Lower lobe of right lung (tissue), 2 donors: ENCODE data around the gene TMEM185B. TPM values are rescaled to one million over a fixed set of nuclear protein-coding genes. Genes with fewer than 3 reads are reported as not detected.
A peak's percentile ranks its signal among the peaks of the same experiment; 100 is the strongest.

Experiments used
- ATAC-seq, 2 donors: fragments of 200-7000 bp; cut with Tn5 transposase; one replicate each; pipeline ENCODE4 v1.9.1; 2020 to 2022; ENCODE audit warnings: mild to moderate bottlenecking in 2 of 2, moderate library complexity in 2 of 2
- DNase-seq: peaks from one replicate; pipeline ENCODE4 v3.0.0-alpha.2; 2020
- H3K27ac ChIP-seq: fragments of 200-600 bp; one replicate; pipeline ENCODE4 v1.8.0; 2022
- H3K27me3 ChIP-seq: fragments of 200-600 bp; one replicate; pipeline ENCODE4 v1.8.0; 2022; ENCODE audit warnings: low read depth
- H3K36me3 ChIP-seq: fragments of 200-600 bp; one replicate; pipeline ENCODE4 v1.8.0; 2022; ENCODE audit warnings: mild to moderate bottlenecking
- H3K4me1 ChIP-seq: fragments of 200-600 bp; one replicate; pipeline ENCODE4 v1.8.0; 2022
- H3K4me3 ChIP-seq: fragments of 200-600 bp; one replicate; pipeline ENCODE4 v1.8.0; 2022; ENCODE audit warnings: mild to moderate bottlenecking
- H3K9me3 ChIP-seq: fragments of 200-600 bp; one replicate; pipeline ENCODE4 v1.8.0; 2022
- intact Hi-C: fragments of 100-400 bp; cut with DNase I; formaldehyde crosslinking; loops from one replicate; pipeline ENCODE4 v1.11.0; 2022
- total RNA-seq: library from RNA; stranded (reverse); fragmentation: NEBNext Ultra II Directional; extraction: Animal tissue kit (Norgen Biotek cat#: 25700); gene quantifications from one replicate; pipeline ENCODE4 v1.2.1, GENCODE V29; 2021
- TF ChIP-seq, protein P1 (sequence below): fragments of 200-600 bp; IDR thresholded peaks from one replicate; pipeline ENCODE4 v1.8.0; 2022; ENCODE audit warnings: antibody characterized with exemption, mild to moderate bottlenecking
- donor health status: DM: no; HTN: yes; CAD: no; lungs with severe emphysema.

Gene TMEM185B
- total RNA-seq, 1 donor from 2014 or later: 22.2 TPM

DNA sequence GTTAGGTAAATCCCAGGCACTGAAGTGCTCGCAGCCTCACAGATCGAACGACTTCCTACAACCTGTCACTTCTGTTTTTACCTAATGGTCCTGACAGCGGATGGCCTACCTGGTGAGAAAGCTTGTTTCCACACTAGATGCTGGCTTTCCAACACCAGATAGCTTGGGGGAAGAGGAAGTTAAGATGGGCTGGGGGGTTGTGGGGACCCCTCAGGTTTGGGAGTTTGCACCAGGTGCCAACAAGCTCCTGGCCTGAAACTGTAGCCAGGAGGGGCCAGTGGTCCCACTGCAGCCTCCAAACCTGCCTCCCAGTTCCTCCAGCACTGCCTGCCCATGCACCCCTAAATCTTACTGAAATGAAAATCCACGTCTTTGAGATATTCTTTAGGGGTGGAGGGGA lies 3.9 kb downstream of the TMEM185B start:
- Histone ChIP-seq H3K4me1 (peaks cover 31% of the 10 kb centered on the region), H3K9me3 (peaks cover 4% of the 10 kb centered on the region), H3K27ac (no peak overlapping the region), H3K27me3 (no peaks in the 10 kb centered on the region), H3K36me3 (peaks cover 4% of the 10 kb centered on the region), H3K4me3 (no peak overlapping the region)
- ATAC-seq: no peak
- intact Hi-C loops: no loop called here
- TF ChIP-seq, protein P1, sequence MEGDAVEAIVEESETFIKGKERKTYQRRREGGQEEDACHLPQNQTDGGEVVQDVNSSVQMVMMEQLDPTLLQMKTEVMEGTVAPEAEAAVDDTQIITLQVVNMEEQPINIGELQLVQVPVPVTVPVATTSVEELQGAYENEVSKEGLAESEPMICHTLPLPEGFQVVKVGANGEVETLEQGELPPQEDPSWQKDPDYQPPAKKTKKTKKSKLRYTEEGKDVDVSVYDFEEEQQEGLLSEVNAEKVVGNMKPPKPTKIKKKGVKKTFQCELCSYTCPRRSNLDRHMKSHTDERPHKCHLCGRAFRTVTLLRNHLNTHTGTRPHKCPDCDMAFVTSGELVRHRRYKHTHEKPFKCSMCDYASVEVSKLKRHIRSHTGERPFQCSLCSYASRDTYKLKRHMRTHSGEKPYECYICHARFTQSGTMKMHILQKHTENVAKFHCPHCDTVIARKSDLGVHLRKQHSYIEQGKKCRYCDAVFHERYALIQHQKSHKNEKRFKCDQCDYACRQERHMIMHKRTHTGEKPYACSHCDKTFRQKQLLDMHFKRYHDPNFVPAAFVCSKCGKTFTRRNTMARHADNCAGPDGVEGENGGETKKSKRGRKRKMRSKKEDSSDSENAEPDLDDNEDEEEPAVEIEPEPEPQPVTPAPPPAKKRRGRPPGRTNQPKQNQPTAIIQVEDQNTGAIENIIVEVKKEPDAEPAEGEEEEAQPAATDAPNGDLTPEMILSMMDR: no peak
- DNase-seq: no peak

DNA sequence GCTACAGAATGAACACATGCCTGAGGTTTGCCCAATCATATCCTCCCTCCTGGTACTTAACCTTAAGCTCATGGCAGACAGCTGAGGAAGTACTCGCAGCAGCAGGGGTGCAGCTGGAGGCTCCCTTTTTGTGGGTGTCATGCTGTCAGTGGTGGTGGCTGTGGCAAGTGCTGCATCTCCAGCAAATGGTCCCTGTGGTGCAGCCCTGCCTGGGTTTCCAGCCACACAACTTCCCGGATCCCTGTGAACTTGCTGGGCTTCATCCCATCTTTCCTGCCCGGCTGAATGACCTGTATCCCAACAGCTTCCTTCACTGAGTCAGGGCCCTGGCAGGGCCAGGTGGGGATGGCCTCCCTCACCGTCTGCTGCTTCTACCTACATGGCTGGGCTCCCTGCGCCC lies 5.0 kb downstream of the TMEM185B start:
- peaks cover 23% of the 10 kb centered on the region for H3K4me1 ChIP-seq
- H3K27me3 ChIP-seq: no peaks in the 10 kb centered on the region
- no peak for DNase-seq
- intact Hi-C loops: no loop called here
- ATAC-seq: no peak
- TF ChIP-seq, protein P1: no peak
- peaks cover 4% of the 10 kb centered on the region for H3K36me3 ChIP-seq
- H3K27ac ChIP-seq: no peak overlapping the region
- no peak overlapping the region for H3K4me3 ChIP-seq
- H3K9me3 ChIP-seq: peaks cover 4% of the 10 kb centered on the region

DNA sequence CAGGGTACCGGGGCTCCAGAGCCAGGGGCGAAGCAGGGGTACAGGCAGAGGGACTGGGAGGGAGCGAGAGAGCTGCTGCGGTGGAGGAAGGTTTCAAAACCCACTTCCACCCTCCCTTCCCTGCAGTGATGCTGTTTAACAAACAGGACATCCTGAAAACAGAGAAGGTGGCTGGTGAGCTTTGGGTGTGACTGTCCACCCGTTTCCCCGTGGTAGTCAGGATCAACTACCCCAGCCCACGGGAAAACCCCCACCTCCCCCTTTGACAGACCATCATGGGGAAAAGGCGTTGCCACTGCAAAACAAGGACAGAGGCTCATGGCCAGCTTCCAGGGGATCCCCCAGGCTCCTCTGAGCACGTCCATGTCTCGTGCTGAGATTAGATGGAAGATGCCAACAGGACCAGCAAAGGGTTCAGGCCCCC lies 12.9 kb downstream of the TMEM185B start:
- peak overlapping the region; percentile 46 for H3K27ac ChIP-seq

DNA sequence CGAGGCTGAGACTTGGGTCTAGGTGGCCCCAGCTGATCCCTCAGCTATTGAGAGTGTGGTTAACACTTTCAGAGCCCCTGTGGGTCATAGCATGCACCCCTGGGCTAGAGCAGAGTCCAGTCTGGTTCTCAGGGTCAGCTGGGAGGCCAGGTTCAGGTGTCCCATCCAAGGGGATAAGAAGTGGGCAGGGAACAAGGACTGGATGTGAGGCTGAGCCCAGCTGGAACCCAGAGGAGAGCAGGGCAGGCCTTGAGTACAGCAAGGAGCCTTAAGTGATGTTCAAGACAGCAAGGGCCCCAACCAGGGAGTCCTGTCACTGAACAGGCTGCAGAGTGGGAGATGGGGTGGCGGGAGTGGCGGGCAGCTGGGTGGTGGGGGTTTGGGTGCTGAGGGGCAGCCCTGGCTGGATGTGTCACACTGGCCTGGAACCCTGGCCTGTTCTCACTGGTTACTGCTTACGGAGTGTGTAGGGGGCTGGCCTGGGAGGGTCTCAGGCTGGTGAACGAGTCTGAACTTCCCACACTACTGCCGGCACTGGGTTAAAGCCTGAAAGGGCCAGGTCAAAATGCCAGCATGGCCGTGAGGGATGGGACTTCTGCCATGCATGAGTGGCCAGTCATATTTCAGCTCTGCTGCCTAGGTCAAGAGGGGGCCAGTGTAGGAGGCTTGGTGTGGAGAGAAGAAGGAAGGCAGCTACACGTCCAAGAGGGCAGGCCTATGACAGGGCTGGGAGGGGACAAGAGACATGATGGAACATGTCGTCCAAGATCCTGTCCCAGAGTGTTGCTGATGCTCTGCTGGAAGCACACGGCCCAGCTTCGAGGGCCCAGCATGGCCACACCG lies 13.6 kb downstream of the TMEM185B start:
- TF ChIP-seq, protein P1: no peak
- H3K4me3 ChIP-seq: no peak overlapping the region
- H3K4me1 ChIP-seq: no peaks in the 10 kb centered on the region
- H3K36me3 ChIP-seq: no peaks in the 10 kb centered on the region
- peak overlapping the region; percentile 46 for H3K27ac ChIP-seq
- no peaks in the 10 kb centered on the region for H3K9me3 ChIP-seq
- no peaks in the 10 kb centered on the region for H3K27me3 ChIP-seq
- intact Hi-C loops: no loop called here
- DNase-seq (no peak), ATAC-seq (peak in 1 of 2 donors; percentile 8)

More for the DNA sequence above, 12.9 kb downstream of the TMEM185B start:
- intact Hi-C loops: no loop called here
- DNase-seq (no peak), ATAC-seq (peak in 1 of 2 donors; percentile 16)
- no peak overlapping the region for H3K4me3 ChIP-seq
- H3K9me3 ChIP-seq: no peaks in the 10 kb centered on the region
- H3K27me3 ChIP-seq: no peaks in the 10 kb centered on the region
- TF ChIP-seq, protein P1: no peak
- no peaks in the 10 kb centered on the region for H3K4me1 ChIP-seq
- no peaks in the 10 kb centered on the region for H3K36me3 ChIP-seq

DNA sequence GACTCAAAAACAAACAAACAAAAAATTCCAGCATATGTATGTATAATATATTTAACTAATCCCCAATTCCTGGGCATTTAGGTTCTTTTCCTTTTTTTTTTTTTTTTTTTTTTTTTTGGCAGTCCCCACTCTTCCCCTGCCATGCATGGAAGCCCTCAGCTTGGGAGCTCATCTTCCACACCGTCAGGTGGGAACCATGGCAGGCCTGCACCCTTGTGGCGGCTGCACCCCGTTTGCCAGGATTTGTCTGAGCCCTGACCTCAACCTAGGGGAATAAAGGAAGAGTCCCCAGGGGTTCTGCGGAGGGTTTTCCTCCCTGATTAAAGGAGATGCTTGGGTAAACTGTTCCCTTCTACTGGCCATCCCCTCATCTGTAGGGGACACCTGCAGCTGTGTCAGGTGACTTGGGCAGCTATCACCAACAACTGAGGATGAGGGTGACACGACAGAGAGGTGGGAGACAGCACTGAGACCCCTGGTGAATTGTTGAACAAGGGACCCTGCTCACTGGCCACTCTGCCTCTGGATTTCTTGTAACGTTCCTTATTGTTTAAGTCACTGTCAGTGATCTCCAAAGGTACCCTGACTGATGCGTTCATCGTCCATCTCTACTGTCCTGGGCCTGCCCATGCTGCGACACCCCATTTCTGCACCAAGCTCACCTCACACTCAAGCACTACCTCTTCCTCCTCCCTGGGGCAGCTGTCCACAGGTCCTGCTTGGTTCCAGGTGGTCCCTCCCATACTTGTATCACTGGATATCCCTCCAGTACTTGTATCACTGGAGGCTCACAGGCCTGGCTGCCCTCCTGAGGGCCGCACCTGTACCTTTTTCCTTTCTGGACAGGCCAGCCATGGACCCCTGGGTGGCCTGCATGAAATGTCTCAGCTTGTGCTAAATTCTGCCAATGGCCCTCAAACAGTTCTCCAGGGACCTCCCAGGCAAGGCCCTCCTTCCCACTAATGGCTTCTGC lies 14.5 kb downstream of the TMEM185B start:
- Histone ChIP-seq H3K4me3 (no peak overlapping the region), H3K27me3 (no peaks in the 10 kb centered on the region), H3K9me3 (no peaks in the 10 kb centered on the region), H3K36me3 (no peaks in the 10 kb centered on the region), H3K27ac (no peak overlapping the region), H3K4me1 (peaks cover 3% of the 10 kb centered on the region)
- TF ChIP-seq, protein P1: no peak
- DNase-seq: no peak
- ATAC-seq: no peak
- intact Hi-C loops: no loop called here
